IMR-90 (cell line): ENCODE measurements around the gene FAIM. TPM values are rescaled to one million over a fixed set of nuclear protein-coding genes. Genes with fewer than 3 reads are reported as not detected.

Source experiments
- ATAC-seq: fragments of 200-7000 bp; cut with Tn5 transposase; 2 replicates; pipeline ENCODE4 v1.9.1; 2020; ENCODE audit warnings: low read depth, mild to moderate bottlenecking, moderate library complexity
- BruUV-seq: library from RNA; stranded (reverse); fragments of 400-500 nt; replicated peaks from 2 replicates; lab custom pipeline; 2021; lab: Mats Ljungman, UMichigan
- CTCF ChIA-PET: fragments of 300-600 bp; formaldehyde crosslinking; extraction: SDS; loops from one replicate; lab custom pipeline; 2021; ENCODE audit warnings: antibody characterized with exemption; lab: Yijun Ruan, JAX
- POLR2A ChIA-PET: fragments of 300-600 bp; sonication (Branson Sonifier 250); formaldehyde crosslinking; loops from one replicate; lab custom pipeline; 2022; ENCODE audit warnings: antibody characterized with exemption; ENCODE audit not compliant: unreplicated experiment; lab: Charles Lee
- DNase-seq: peaks from one replicate; pipeline ENCODE4 v3.0.0; 2013
- H2AFZ ChIP-seq: replicated peaks from 2 replicates; pipeline ENCODE3; 2013; ENCODE audit warnings: low read length, mild to moderate bottlenecking; ENCODE audit not compliant: poor library complexity
- H2AK5ac ChIP-seq: 2 replicates; pipeline ENCODE4 v1.6.1; 2013; ENCODE audit warnings: low read depth, low read length, inconsistent platforms
- H2AK9ac ChIP-seq: replicated peaks from 2 replicates; pipeline ENCODE3; 2013; ENCODE audit warnings: mild to moderate bottlenecking, low read depth, low read length, moderate library complexity; ENCODE audit not compliant: poor library complexity
- H2BK120ac ChIP-seq: 2 replicates; pipeline ENCODE4 v1.6.1; 2013; ENCODE audit warnings: low read depth, low read length, inconsistent platforms
- H2BK15ac ChIP-seq: 3 replicates; pipeline ENCODE4 v1.6.1; 2013; ENCODE audit warnings: low read depth, low read length, inconsistent platforms
- H2BK20ac ChIP-seq: 2 replicates; pipeline ENCODE4 v1.6.1; 2013; ENCODE audit warnings: low read depth, mild to moderate bottlenecking, inconsistent platforms, low read length, moderate library complexity
- H2BK5ac ChIP-seq: 2 replicates; pipeline ENCODE4 v1.6.1; 2013; ENCODE audit warnings: mild to moderate bottlenecking, low read depth, low read length, inconsistent platforms; ENCODE audit not compliant: poor library complexity, severe bottlenecking
- H3K14ac ChIP-seq: replicated peaks from 2 replicates; pipeline ENCODE4 v1.6.1; 2013; ENCODE audit warnings: low read depth, low read length, inconsistent platforms
- H3K18ac ChIP-seq: 2 replicates; pipeline ENCODE4 v1.6.1; 2013; ENCODE audit warnings: low read depth, low read length, control low read depth
- H3K23ac ChIP-seq: 2 replicates; pipeline ENCODE4 v1.6.1; 2013; ENCODE audit warnings: low read depth, low read length, inconsistent platforms
- H3K27ac ChIP-seq: 2 replicates; pipeline ENCODE4 v1.5.1; 2013; ENCODE audit warnings: mild to moderate bottlenecking, control low read depth, low read length; ENCODE audit not compliant: insufficient read depth
- H3K27me3 ChIP-seq: 2 replicates; pipeline ENCODE4 v1.6.1; 2013; ENCODE audit warnings: low read length; ENCODE audit not compliant: control insufficient read depth, insufficient read depth
- H3K36me3 ChIP-seq: 2 replicates; pipeline ENCODE4 v1.6.1; 2013; ENCODE audit warnings: low read length, mixed read lengths; ENCODE audit not compliant: control insufficient read depth, insufficient read depth
- H3K4ac ChIP-seq: 2 replicates; pipeline ENCODE4 v1.6.1; 2013; ENCODE audit warnings: low read depth, low read length, inconsistent platforms
- H3K4me1 ChIP-seq: 2 replicates; pipeline ENCODE4 v1.6.1; 2013; ENCODE audit warnings: low read length, mixed read lengths; ENCODE audit not compliant: control insufficient read depth, insufficient read depth
- H3K4me2 ChIP-seq: 2 replicates; pipeline ENCODE4 v1.6.1; 2013; ENCODE audit warnings: low read depth, mild to moderate bottlenecking, control low read depth, low read length, moderate library complexity
- H3K4me3 ChIP-seq: 2 replicates; pipeline ENCODE4 v1.5.1; 2013; ENCODE audit warnings: low read depth, mild to moderate bottlenecking, control low read depth, low read length, moderate library complexity; ENCODE audit not compliant: insufficient read depth
- H3K56ac ChIP-seq: 2 replicates; pipeline ENCODE4 v1.6.1; 2013; ENCODE audit warnings: low read length, inconsistent platforms; ENCODE audit not compliant: insufficient read depth; ENCODE audit errors: extremely low read depth
- H3K79me1 ChIP-seq, 2 experiments: 2 replicates each; pipeline ENCODE4 v1.6.1; 2013; ENCODE audit warnings: low read length in 2 of 2, inconsistent platforms in 1 of 2, low read depth in 1 of 2
- H3K9ac ChIP-seq: 2 replicates; pipeline ENCODE4 v1.6.1; 2013; ENCODE audit warnings: low read depth, low read length, control low read depth
- H3K9me1 ChIP-seq: 2 replicates; pipeline ENCODE4 v1.6.1; 2013; ENCODE audit warnings: low read length, inconsistent platforms; ENCODE audit not compliant: insufficient read depth
- H3K9me3 ChIP-seq: 2 replicates; pipeline ENCODE4 v1.6.1; 2013; ENCODE audit warnings: low read length; ENCODE audit not compliant: control insufficient read depth, insufficient read depth
- H4K20me1 ChIP-seq: 2 replicates; pipeline ENCODE4 v1.6.1; 2013; ENCODE audit warnings: low read length, inconsistent platforms; ENCODE audit not compliant: insufficient read depth
- H4K5ac ChIP-seq: 2 replicates; pipeline ENCODE4 v1.6.1; 2013; ENCODE audit warnings: mild to moderate bottlenecking, low read depth, low read length, control low read depth
- H4K8ac ChIP-seq, 2 experiments: 2 replicates each; pipeline ENCODE4 v1.6.1; 2013; ENCODE audit warnings: low read depth in 2 of 2, low read length in 2 of 2, control low read depth in 1 of 2, inconsistent platforms in 1 of 2
- H4K91ac ChIP-seq: 2 replicates; pipeline ENCODE4 v1.6.1; 2013; ENCODE audit warnings: low read depth, low read length, inconsistent platforms; ENCODE audit not compliant: insufficient read depth
- BHLHE40 ChIP-seq: fragments of 150-350 bp; IDR thresholded peaks from 2 replicates; pipeline ENCODE4 v1.6.1; 2016; ENCODE audit warnings: mild to moderate bottlenecking, low read depth, low read length
- CEBPB ChIP-seq: IDR thresholded peaks from 2 replicates; pipeline ENCODE4 v1.6.1; 2012; ENCODE audit warnings: low read depth, low read length, improper control_type of control experiment
- CHD1 ChIP-seq: IDR thresholded peaks from 2 replicates; pipeline ENCODE4 v1.6.1; 2012; ENCODE audit warnings: low read depth, low read length, improper control_type of control experiment
- FOS ChIP-seq: fragments of 150-350 bp; IDR thresholded peaks from 2 replicates; pipeline ENCODE4 v1.6.1; 2016; ENCODE audit warnings: low read depth, low read length
- MAFK ChIP-seq: IDR thresholded peaks from 2 replicates; pipeline ENCODE4 v1.6.1; 2012; ENCODE audit warnings: low read depth, low read length, improper control_type of control experiment
- MAZ ChIP-seq: IDR thresholded peaks from 2 replicates; pipeline ENCODE4 v1.6.1; 2012; ENCODE audit warnings: low read depth, mild to moderate bottlenecking, low read length, improper control_type of control experiment, moderate library complexity, borderline replicate concordance
- MXI1 ChIP-seq: IDR thresholded peaks from 2 replicates; pipeline ENCODE4 v1.6.1; 2012; ENCODE audit warnings: low read depth, mild to moderate bottlenecking, low read length, moderate library complexity, borderline replicate concordance
- NFE2L2 ChIP-seq: fragments of 150-350 bp; IDR thresholded peaks from 2 replicates; pipeline ENCODE4 v1.6.1; 2016; ENCODE audit warnings: low read depth, mild to moderate bottlenecking, low read length
- RAD21 ChIP-seq: IDR thresholded peaks from 2 replicates; pipeline ENCODE4 v1.6.1; 2012; ENCODE audit warnings: low read length, improper control_type of control experiment
- RCOR1 ChIP-seq: IDR thresholded peaks from 2 replicates; pipeline ENCODE4 v1.6.1; 2012; ENCODE audit warnings: mild to moderate bottlenecking, low read length, improper control_type of control experiment; ENCODE audit not compliant: insufficient replicate concordance
- RFX5 ChIP-seq: IDR thresholded peaks from 2 replicates; pipeline ENCODE4 v1.8.0; 2012; ENCODE audit warnings: low read depth, mild to moderate bottlenecking, low read length, moderate library complexity
- WGBS, 2 experiments: methylation state at CpG; one replicate each; pipeline versions ENCODE4 v1.1.5 to v1.1.7; 2013; ENCODE audit warnings: missing lambda C conversion rate in 2 of 2; ENCODE audit not compliant: insufficient read length in 1 of 2; ENCODE audit errors: extremely low coverage in 2 of 2; 5-methylcytosine and 5-hydroxymethylcytosine counted together
- dilution Hi-C: fragments of 300-500 bp; cut with HindIII; formaldehyde crosslinking; loops from one replicate; pipeline ENCODE4 v1.14.3; 2018; ENCODE audit warnings: low sequenced_read_pairs; ENCODE audit not compliant: unreplicated experiment
- in situ Hi-C: fragments of 300-500 bp; cut with MboI; formaldehyde crosslinking; loops from 3 replicates; pipeline ENCODE4 v1.14.3; 2019; ENCODE audit warnings: low sequenced_read_pairs, inconsistent platforms, mixed read lengths
- intact Hi-C: fragments of 100-400 bp; cut with micrococcal nuclease; formaldehyde crosslinking; loops from 2 replicates; pipeline ENCODE4 v1.10.0; 2022
- polyA plus RNA-seq, 3 experiments: library from polyadenylated mRNA; depleted of rRNA; stranded (reverse); fragments of >200 nt; gene quantifications; 2 replicates each; pipeline ENCODE4 v1.2.3, GENCODE V29; 2012; ENCODE audit warnings: low replicate concordance in 1 of 3
- total RNA-seq: library from RNA; depleted of rRNA; stranded (reverse); fragments of >200 nt; gene quantifications from 2 replicates; pipeline ENCODE4 v1.2.3, GENCODE V29; 2012
- TF ChIP-seq, protein P1 (sequence below): fragments of 150-350 bp; IDR thresholded peaks from 2 replicates; pipeline ENCODE4 v1.6.1; 2017; ENCODE audit warnings: mild to moderate bottlenecking, antibody characterized with exemption, low read length, low read depth
- TF ChIP-seq, protein P2 (sequence below): fragments of 150-350 bp; IDR thresholded peaks from 2 replicates; pipeline ENCODE4 v1.6.1; 2016; ENCODE audit warnings: low read depth, mild to moderate bottlenecking, low read length, moderate library complexity, borderline replicate concordance
- TF ChIP-seq, protein P3 (sequence below): conservative IDR thresholded peaks from 2 replicates; pipeline ENCODE4 v1.5.1; 2012; ENCODE audit warnings: mild to moderate bottlenecking, low read depth, low read length, improper control_type of control experiment

FAIM gene
- total and polyA plus RNA-seq, 2 of the 4 experiments (the other 2 are of a cell fraction): 2.5 to 3.4 TPM

DNA sequence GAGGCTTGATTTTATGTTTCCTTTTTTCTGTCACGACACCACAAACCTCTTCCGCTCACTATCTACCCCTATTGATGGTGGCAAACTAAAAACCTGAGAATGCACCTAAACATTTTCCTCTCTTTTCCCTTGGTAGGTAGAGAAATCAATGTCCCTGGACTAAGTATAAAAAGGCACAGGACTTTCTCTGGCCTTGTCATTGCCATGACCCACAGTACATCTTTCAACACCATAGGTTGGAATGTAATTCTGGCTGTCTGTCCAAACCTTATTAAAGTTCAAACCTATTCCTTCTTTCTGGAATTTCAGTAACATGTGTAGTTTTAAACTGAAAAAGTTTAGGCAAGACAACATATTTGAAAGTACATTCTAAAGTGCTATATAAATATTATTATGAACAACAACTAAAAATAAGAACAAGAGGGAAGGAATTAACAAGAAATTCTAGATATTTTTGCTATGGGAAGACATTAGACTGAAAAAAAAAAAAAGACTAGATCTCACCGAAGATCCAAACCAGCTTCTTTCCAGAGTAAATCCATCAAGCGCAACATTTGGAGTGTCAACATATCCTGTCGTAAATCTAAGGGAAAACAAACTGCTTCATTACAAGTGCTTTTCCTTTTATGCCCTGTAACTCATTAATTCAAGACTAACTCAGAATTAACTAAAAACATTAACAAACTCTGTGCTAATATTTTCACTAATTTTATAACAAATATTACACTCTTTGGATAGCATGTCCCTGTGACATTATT is 73.1 kb downstream of the FAIM start:
- H3K18ac ChIP-seq: no peak overlapping the region
- ChIA-PET POLR2A (no interaction called here), CTCF (interaction anchor here (0.6 to 1.1 kb wide), 3 partner anchors 54 to 555 kb away, joined by 3 to 6 read pairs (median 3); no protein-coding TSS in a partner anchor)
- no peak overlapping the region for H2BK120ac ChIP-seq
- dilution Hi-C loops (no loop called here), in situ Hi-C loops (loop anchor here (25.0 kb wide), 1 partner anchor 656 kb away; the partner anchor contains the start of gene MRPS22), intact Hi-C loops (no loop called here)
- H2BK5ac ChIP-seq: no peak overlapping the region
- no peak overlapping the region for H3K4me3 ChIP-seq
- H2AFZ ChIP-seq: no peak overlapping the region
- H4K5ac ChIP-seq: no peak overlapping the region
- H3K79me1 ChIP-seq: no peaks in the 10 kb centered on the region
- H2BK15ac ChIP-seq: no peak overlapping the region
- H3K36me3 ChIP-seq: 0 out of 2 replicates have a peak, but pooled peaks cover 2% of the 10 kb centered on the region
- no peak overlapping the region for H3K4me2 ChIP-seq
- DNase-seq (no peak), ATAC-seq (no peak)
- no peak overlapping the region for H4K91ac ChIP-seq
- H3K9me1 ChIP-seq: no peaks in the 10 kb centered on the region
- no peak overlapping the region for H4K8ac ChIP-seq
- no peaks in the 10 kb centered on the region for H4K20me1 ChIP-seq
- no peaks in the 10 kb centered on the region; the same call in 1 of the 2 replicates for H3K9me3 ChIP-seq
- TF ChIP-seq, protein P1, sequence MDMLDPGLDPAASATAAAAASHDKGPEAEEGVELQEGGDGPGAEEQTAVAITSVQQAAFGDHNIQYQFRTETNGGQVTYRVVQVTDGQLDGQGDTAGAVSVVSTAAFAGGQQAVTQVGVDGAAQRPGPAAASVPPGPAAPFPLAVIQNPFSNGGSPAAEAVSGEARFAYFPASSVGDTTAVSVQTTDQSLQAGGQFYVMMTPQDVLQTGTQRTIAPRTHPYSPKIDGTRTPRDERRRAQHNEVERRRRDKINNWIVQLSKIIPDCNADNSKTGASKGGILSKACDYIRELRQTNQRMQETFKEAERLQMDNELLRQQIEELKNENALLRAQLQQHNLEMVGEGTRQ: no peak
- TF ChIP-seq RFX5: no peak
- TF ChIP-seq CEBPB: no peak
- no peak for TF ChIP-seq MAZ
- TF ChIP-seq NFE2L2: no peak
- TF ChIP-seq, protein P2, sequence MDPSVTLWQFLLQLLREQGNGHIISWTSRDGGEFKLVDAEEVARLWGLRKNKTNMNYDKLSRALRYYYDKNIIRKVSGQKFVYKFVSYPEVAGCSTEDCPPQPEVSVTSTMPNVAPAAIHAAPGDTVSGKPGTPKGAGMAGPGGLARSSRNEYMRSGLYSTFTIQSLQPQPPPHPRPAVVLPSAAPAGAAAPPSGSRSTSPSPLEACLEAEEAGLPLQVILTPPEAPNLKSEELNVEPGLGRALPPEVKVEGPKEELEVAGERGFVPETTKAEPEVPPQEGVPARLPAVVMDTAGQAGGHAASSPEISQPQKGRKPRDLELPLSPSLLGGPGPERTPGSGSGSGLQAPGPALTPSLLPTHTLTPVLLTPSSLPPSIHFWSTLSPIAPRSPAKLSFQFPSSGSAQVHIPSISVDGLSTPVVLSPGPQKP: no peak
- TF ChIP-seq MXI1: no peak
- no peak for TF ChIP-seq RCOR1
- no peak for TF ChIP-seq MAFK
- no peak for TF ChIP-seq BHLHE40
- TF ChIP-seq, protein P3, sequence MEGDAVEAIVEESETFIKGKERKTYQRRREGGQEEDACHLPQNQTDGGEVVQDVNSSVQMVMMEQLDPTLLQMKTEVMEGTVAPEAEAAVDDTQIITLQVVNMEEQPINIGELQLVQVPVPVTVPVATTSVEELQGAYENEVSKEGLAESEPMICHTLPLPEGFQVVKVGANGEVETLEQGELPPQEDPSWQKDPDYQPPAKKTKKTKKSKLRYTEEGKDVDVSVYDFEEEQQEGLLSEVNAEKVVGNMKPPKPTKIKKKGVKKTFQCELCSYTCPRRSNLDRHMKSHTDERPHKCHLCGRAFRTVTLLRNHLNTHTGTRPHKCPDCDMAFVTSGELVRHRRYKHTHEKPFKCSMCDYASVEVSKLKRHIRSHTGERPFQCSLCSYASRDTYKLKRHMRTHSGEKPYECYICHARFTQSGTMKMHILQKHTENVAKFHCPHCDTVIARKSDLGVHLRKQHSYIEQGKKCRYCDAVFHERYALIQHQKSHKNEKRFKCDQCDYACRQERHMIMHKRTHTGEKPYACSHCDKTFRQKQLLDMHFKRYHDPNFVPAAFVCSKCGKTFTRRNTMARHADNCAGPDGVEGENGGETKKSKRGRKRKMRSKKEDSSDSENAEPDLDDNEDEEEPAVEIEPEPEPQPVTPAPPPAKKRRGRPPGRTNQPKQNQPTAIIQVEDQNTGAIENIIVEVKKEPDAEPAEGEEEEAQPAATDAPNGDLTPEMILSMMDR: no peak
- TF ChIP-seq RAD21: no peak
- TF ChIP-seq FOS: no peak
- TF ChIP-seq CHD1: no peak
- BruUV-seq: no TSS peak
- H2AK5ac ChIP-seq: no peak overlapping the region
- H2AK9ac ChIP-seq: no peak overlapping the region
- 100% methylated on average over 2 of the region's 5 CpGs; no CpG with 5 or more reads in 1 of the 2 experiments for WGBS, 2 experiments
- no peak overlapping the region for H3K14ac ChIP-seq
- H3K23ac ChIP-seq: no peak overlapping the region
- H3K27ac ChIP-seq: no peak overlapping the region
- H3K27me3 ChIP-seq: no peaks in the 10 kb centered on the region
- no peak overlapping the region for H3K56ac ChIP-seq
- H3K4me1 ChIP-seq: peaks cover 2% of the 10 kb centered on the region; the same call in 1 of the 2 replicates
- no peak overlapping the region for H3K9ac ChIP-seq
- no peak overlapping the region for H3K4ac ChIP-seq
- no peak overlapping the region for H2BK20ac ChIP-seq
